CD4-positive, alpha-beta memory T cell (primary cell): ENCODE results near the gene CAMTA1. TPM values are rescaled to one million over a fixed set of nuclear protein-coding genes. Genes with fewer than 3 reads are reported as not detected.

Source experiments
- CTCF ChIA-PET: fragments of 350-600 bp; sonication (Branson Sonifier 250); formaldehyde crosslinking; loops from one replicate; lab custom pipeline; 2021; ENCODE audit warnings: inconsistent platforms; ENCODE audit not compliant: partially characterized antibody; lab: Charles Lee
- POLR2A ChIA-PET: fragments of 350-600 bp; sonication (Branson Sonifier 250); formaldehyde crosslinking; loops from one replicate; lab custom pipeline; 2021; ENCODE audit not compliant: partially characterized antibody; lab: Charles Lee
- DNase-seq, 5 donors: peaks; one replicate each; pipeline versions ENCODE4 v3.0.0 to v3.0.0-alpha.2; 2020 to 2022; ENCODE audit warnings: mixed read lengths in 1 of 5
- H3K27ac ChIP-seq: one replicate; pipeline ENCODE4 v1.7.0; 2013; ENCODE audit warnings: low read depth, low read length
- H3K27me3 ChIP-seq: 2 replicates; pipeline ENCODE4 v1.7.0; 2013; ENCODE audit warnings: mild to moderate bottlenecking, low read length, moderate library complexity; ENCODE audit not compliant: insufficient read depth
- H3K36me3 ChIP-seq: 2 replicates; pipeline ENCODE4 v1.7.0; 2013; ENCODE audit warnings: mild to moderate bottlenecking, low read length, moderate library complexity; ENCODE audit not compliant: insufficient read depth
- H3K4me1 ChIP-seq: 2 replicates; pipeline ENCODE4 v1.7.0; 2013; ENCODE audit warnings: mild to moderate bottlenecking, low read length, moderate library complexity; ENCODE audit not compliant: insufficient read depth
- H3K4me3 ChIP-seq, 2 donors: one replicate each; pipeline ENCODE4 v1.7.0; 2013; ENCODE audit warnings: low read length in 2 of 2, mild to moderate bottlenecking in 1 of 2
- H3K9me3 ChIP-seq, 2 donors: one replicate each; pipeline ENCODE4 v1.7.0; 2013; ENCODE audit warnings: low read length in 2 of 2, control low read depth in 1 of 2; ENCODE audit not compliant: control insufficient read depth in 1 of 2
- H3K27ac Mint-ChIP-seq, 7 donors: one replicate each; pipeline ENCODE4 v1.8.0; 2020 to 2021; ENCODE audit warnings: mixed read lengths in 7 of 7, mild to moderate bottlenecking in 6 of 7, inconsistent platforms in 3 of 7, moderate library complexity in 3 of 7
- H3K27me3 Mint-ChIP-seq, 2 donors: one replicate each; pipeline ENCODE4 v1.8.0; 2020 to 2021; ENCODE audit warnings: mixed read lengths in 2 of 2
- H3K36me3 Mint-ChIP-seq, 2 donors: one replicate each; pipeline ENCODE4 v1.8.0; 2020 to 2021; ENCODE audit warnings: mixed read lengths in 2 of 2, inconsistent platforms in 1 of 2, mild to moderate bottlenecking in 1 of 2
- H3K4me1 Mint-ChIP-seq, 4 donors: one replicate each; pipeline ENCODE4 v1.8.0; 2020 to 2021; ENCODE audit warnings: mixed read lengths in 4 of 4, mild to moderate bottlenecking in 1 of 4
- H3K4me3 Mint-ChIP-seq, 8 donors: one replicate each; pipeline ENCODE4 v1.8.0; 2020 to 2021; ENCODE audit warnings: mixed read lengths in 8 of 8, mild to moderate bottlenecking in 7 of 8, moderate library complexity in 6 of 8, inconsistent platforms in 3 of 8
- H3K9me3 Mint-ChIP-seq, 8 donors: one replicate each; pipeline ENCODE4 v1.8.0; 2020 to 2021; ENCODE audit warnings: mixed read lengths in 8 of 8, mild to moderate bottlenecking in 5 of 8, inconsistent platforms in 3 of 8, moderate library complexity in 1 of 8
- intact Hi-C: fragments of 100-400 bp; cut with micrococcal nuclease; formaldehyde crosslinking; loops from one replicate; pipeline ENCODE4 v1.15.1; 2023
- polyA plus RNA-seq, 2 donors: library from polyadenylated mRNA; unstranded; fragments of 300-500 nt; fragmentation: Illumina TruSeq; gene quantifications; one replicate each; pipeline ENCODE4 v1.2.3, GENCODE V29; 2021
- total RNA-seq, 2 experiments: library from RNA; stranded (reverse); gene quantifications; one replicate each; pipeline ENCODE4 v1.2.3, GENCODE V29; 2021

CAMTA1 gene
- total and polyA plus RNA-seq, 4 experiments from 2014 or later: 39.1 to 118 (median 59.9) TPM

DNA sequence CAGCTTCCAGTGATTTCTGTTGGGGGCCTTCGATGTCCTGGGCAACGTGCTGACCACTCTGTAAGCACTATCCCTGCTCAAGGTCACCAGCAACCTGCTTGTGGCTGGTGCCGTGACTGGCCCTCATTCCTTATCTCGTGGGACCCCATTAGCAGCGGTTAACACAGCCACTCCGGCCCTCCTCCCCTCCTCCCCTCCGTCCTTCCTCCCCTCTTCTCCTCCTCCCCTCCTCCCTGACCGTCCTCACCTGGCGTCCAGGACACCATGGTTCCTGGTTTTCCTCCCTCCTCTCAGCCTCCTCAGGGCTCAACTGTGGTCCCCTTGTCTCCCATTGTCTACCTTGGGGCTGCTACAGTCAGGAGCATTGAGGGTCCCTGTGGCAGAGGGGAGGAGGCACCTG lies 157.7 kb downstream of the CAMTA1 start:
- intact Hi-C loops: no loop called here
- Mint-ChIP-seq H3K4me3 (no peak overlapping the region), H3K27ac (no peak overlapping the region), H3K27me3 (peaks cover 2 to 14% of the 10 kb centered on the region in 2 donors), H3K9me3 (no peaks in the 10 kb centered on the region), H3K4me1 (no peaks in the 10 kb centered on the region), H3K36me3 (no peaks in the 10 kb centered on the region)
- POLR2A ChIA-PET: no interaction called here
- DNase-seq: no peak
- H3K4me3 ChIP-seq: no peak overlapping the region
- H3K36me3 ChIP-seq: no peaks in the 10 kb centered on the region
- no peak overlapping the region for H3K27ac ChIP-seq
- CTCF ChIA-PET: no interaction called here
- H3K9me3 ChIP-seq: no peaks in the 10 kb centered on the region
- no peaks in the 10 kb centered on the region for H3K4me1 ChIP-seq
- H3K27me3 ChIP-seq: no peaks in the 10 kb centered on the region

DNA sequence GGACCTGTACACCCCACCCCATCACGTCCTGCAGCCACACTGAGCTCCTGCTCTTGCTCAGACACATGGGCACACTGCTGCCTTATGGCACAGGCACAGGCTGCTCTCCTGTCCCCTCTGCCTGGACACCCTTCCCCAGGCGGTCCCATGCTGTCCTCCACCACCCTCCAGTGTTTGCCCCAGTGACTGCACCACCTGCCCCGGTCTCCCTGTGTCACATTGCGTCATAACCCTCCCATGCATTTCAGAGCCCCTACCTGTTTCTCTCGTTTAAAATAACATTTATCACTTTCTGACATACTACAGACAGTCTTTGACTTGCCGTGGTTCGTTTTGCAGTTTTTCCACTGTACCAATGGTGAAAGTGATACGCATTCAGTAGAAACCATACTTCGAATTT lies 159.2 kb downstream of the CAMTA1 start:
- H3K9me3 Mint-ChIP-seq: no peaks in the 10 kb centered on the region
- Histone ChIP-seq H3K4me3 (no peak overlapping the region), H3K4me1 (no peaks in the 10 kb centered on the region), H3K27me3 (no peaks in the 10 kb centered on the region), H3K36me3 (no peaks in the 10 kb centered on the region), H3K9me3 (no peaks in the 10 kb centered on the region), H3K27ac (no peak overlapping the region)
- H3K36me3 Mint-ChIP-seq: no peaks in the 10 kb centered on the region
- intact Hi-C loops: no loop called here
- no peak overlapping the region for H3K27ac Mint-ChIP-seq
- no peaks in the 10 kb centered on the region for H3K4me1 Mint-ChIP-seq
- POLR2A ChIA-PET: no interaction called here
- H3K4me3 Mint-ChIP-seq: no peak overlapping the region
- H3K27me3 Mint-ChIP-seq: peaks cover 2 to 9% of the 10 kb centered on the region in 2 donors
- DNase-seq: no peak
- CTCF ChIA-PET: no interaction called here

DNA sequence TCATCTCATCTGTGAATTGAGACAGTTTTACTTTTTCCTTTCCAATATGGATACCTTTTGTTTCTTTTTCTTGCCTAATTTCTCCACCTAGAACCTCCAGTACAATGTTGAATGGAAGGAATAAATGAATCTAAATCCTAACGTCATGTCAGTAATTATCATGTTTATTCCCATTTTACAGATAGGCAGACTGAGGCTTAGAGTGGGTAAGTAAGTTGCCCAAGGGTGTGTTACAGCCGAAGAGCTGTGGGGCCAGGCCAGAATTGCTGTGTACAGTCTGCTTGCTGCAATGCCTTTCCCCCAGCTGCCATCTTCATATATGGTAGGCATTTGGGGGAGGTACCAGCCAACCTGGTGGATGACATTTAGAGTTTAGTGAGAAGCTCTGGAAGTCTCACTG lies 162.7 kb downstream of the CAMTA1 start:
- H3K4me1 ChIP-seq: no peaks in the 10 kb centered on the region
- no peak overlapping the region for H3K4me3 ChIP-seq
- CTCF ChIA-PET: no interaction called here
- H3K27ac ChIP-seq: no peak overlapping the region
- Mint-ChIP-seq H3K9me3 (no peaks in the 10 kb centered on the region), H3K27ac (no peak overlapping the region), H3K36me3 (no peaks in the 10 kb centered on the region), H3K4me1 (no peaks in the 10 kb centered on the region), H3K4me3 (no peak overlapping the region), H3K27me3 (peaks cover 4 to 9% of the 10 kb centered on the region in 2 donors)
- H3K36me3 ChIP-seq: no peaks in the 10 kb centered on the region
- DNase-seq: no peak
- no peaks in the 10 kb centered on the region for H3K27me3 ChIP-seq
- POLR2A ChIA-PET: no interaction called here
- intact Hi-C loops: no loop called here
- H3K9me3 ChIP-seq: no peaks in the 10 kb centered on the region

DNA sequence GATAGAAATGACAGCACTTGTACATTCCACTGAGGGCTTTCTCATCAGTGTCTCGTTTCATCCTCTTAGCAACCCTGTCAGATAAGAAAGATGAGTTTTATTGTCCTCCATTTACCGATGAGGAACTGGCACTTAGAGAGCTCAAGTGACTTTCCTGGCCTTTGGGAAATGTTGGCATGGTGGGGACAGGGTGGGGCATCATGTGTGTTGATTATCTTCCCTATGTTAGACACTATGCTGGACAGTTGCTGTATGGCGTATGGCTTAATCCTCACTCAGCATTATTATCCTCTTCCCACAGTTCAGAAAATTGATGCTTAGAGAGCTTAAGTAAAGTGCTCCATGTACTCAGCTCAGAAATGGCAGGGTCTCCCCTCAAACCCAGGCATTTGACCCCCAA lies 163.2 kb downstream of the CAMTA1 start:
- Histone ChIP-seq H3K27ac (no peak overlapping the region), H3K4me1 (no peaks in the 10 kb centered on the region), H3K9me3 (no peaks in the 10 kb centered on the region), H3K36me3 (no peaks in the 10 kb centered on the region), H3K4me3 (no peak overlapping the region), H3K27me3 (no peaks in the 10 kb centered on the region)
- no peak for DNase-seq
- POLR2A ChIA-PET: no interaction called here
- Mint-ChIP-seq H3K4me3 (no peak overlapping the region), H3K27ac (no peak overlapping the region), H3K36me3 (no peaks in the 10 kb centered on the region), H3K4me1 (no peaks in the 10 kb centered on the region), H3K9me3 (no peaks in the 10 kb centered on the region), H3K27me3 (peaks cover 4 to 11% of the 10 kb centered on the region in 2 donors)
- CTCF ChIA-PET: no interaction called here
- intact Hi-C loops: no loop called here

DNA sequence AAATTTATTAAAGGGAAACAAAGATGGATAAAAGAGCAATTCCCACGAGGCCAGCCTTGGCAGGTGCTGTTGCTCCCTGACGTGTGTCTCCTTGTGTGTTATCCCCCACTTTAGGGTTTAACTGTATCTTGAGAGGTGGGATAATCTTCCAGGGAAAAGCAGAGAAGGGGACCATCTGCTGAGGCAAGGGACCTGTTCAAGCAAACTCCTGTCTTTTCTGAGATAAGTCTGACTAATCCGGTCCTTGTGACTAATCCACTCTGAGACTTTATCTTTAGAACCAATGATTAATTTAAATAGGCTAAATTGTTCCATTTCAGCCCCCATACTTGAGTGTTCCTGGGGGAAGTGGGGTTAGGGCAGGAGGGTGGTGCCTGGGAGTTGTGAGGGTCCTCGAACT lies 163.6 kb downstream of the CAMTA1 start:
- no peaks in the 10 kb centered on the region for H3K36me3 Mint-ChIP-seq
- H3K4me3 Mint-ChIP-seq: no peak overlapping the region
- H3K9me3 Mint-ChIP-seq: no peaks in the 10 kb centered on the region
- no peak for DNase-seq
- no peak overlapping the region for H3K27ac Mint-ChIP-seq
- H3K9me3 ChIP-seq: no peaks in the 10 kb centered on the region
- ChIA-PET POLR2A (no interaction called here), CTCF (no interaction called here)
- peaks cover 4 to 11% of the 10 kb centered on the region in 2 donors for H3K27me3 Mint-ChIP-seq
- H3K36me3 ChIP-seq: no peaks in the 10 kb centered on the region
- no peaks in the 10 kb centered on the region for H3K27me3 ChIP-seq
- no peak overlapping the region for H3K4me3 ChIP-seq
- H3K4me1 ChIP-seq: no peaks in the 10 kb centered on the region
- no peak overlapping the region for H3K27ac ChIP-seq
- intact Hi-C loops: no loop called here
- H3K4me1 Mint-ChIP-seq: no peaks in the 10 kb centered on the region

DNA sequence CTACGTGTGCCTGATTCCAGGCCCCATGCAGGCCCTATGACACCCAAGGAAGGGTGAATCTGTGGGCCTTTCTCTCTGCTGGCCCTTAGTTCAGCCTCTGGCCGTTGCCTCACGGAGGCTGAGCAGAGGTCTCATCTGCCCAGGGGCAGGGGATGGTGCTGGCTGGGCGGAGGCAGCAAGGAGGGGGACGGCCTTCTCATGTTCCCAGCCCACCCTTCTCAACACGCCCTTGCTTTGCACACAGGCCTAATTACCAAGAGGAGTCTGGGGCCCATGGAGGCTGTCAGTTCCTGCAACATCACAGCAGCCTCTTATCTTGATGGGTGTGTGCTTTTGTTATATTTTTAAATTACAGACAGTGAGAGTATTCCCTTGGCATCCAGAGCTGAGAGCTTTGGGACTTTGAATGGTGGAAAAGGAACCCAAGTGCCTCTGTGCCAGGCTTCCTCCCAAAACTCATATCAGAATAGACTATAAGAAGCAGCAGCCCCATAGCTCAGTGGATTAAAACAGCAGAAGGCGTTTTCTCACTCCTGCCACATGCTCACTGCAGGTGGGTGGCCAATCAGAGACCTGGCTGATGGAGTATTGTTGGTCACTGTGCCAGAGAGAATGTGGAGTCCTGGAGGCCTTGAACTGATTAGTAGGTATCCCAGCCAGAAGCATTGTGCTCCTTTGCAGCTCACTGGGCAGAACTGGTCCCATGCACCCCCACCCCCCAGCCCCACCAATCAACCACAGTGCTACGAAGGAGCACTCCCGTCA lies 164.9 kb downstream of the CAMTA1 start:
- CTCF ChIA-PET: no interaction called here
- H3K4me3 ChIP-seq: no peak overlapping the region
- no peak overlapping the region for H3K27ac Mint-ChIP-seq
- H3K27me3 ChIP-seq: no peaks in the 10 kb centered on the region
- no peak for DNase-seq
- intact Hi-C loops: no loop called here
- H3K4me1 Mint-ChIP-seq: no peaks in the 10 kb centered on the region
- no peaks in the 10 kb centered on the region for H3K36me3 ChIP-seq
- no peaks in the 10 kb centered on the region for H3K36me3 Mint-ChIP-seq
- no peak overlapping the region for H3K27ac ChIP-seq
- H3K27me3 Mint-ChIP-seq: peaks cover 7 to 11% of the 10 kb centered on the region in 2 donors
- no peaks in the 10 kb centered on the region for H3K9me3 ChIP-seq
- POLR2A ChIA-PET: no interaction called here
- no peaks in the 10 kb centered on the region for H3K4me1 ChIP-seq
- no peaks in the 10 kb centered on the region for H3K9me3 Mint-ChIP-seq
- no peak overlapping the region for H3K4me3 Mint-ChIP-seq

DNA sequence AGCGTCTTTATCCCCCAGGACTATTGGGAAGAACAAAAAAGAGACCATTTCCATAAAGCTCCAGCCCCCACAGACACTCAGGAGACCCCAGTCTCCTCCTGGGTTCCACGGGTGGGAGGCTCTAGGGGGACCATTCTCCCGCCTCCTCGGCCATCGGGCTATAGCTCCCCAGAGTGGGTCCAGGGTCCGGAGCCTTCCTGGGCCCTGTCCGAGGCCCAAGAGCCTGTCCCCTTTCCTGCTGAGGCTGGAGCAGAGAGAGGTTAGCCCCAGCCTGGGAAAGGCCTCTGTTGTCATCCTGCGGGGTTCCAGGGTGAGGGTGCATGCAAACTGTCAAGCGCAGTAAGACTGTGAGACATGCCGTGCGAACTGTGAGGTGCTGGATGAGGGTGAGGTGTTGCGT lies 166.3 kb downstream of the CAMTA1 start:
- DNase-seq: no peak
- H3K4me1 ChIP-seq: no peaks in the 10 kb centered on the region
- H3K27me3 ChIP-seq: no peaks in the 10 kb centered on the region
- no peaks in the 10 kb centered on the region for H3K9me3 Mint-ChIP-seq
- H3K36me3 Mint-ChIP-seq: no peaks in the 10 kb centered on the region
- peaks cover 8 to 11% of the 10 kb centered on the region in 2 donors for H3K27me3 Mint-ChIP-seq
- no peak overlapping the region for H3K27ac ChIP-seq
- no peak overlapping the region for H3K4me3 Mint-ChIP-seq
- CTCF ChIA-PET: no interaction called here
- no peaks in the 10 kb centered on the region for H3K4me1 Mint-ChIP-seq
- POLR2A ChIA-PET: interaction anchor here (0.8 kb wide), 1 partner anchor 8 kb away, joined by 3 read pairs; no protein-coding TSS in a partner anchor
- no peaks in the 10 kb centered on the region for H3K9me3 ChIP-seq
- H3K4me3 ChIP-seq: no peak overlapping the region
- H3K27ac Mint-ChIP-seq: peak overlapping the region in 1 of 7 donors; percentile 52
- intact Hi-C loops: no loop called here
- H3K36me3 ChIP-seq: no peaks in the 10 kb centered on the region
